IMR-90 (cell line): Measurements from ENCODE around the gene HLA-DMB. TPM values are rescaled to one million over a fixed set of nuclear protein-coding genes. Genes with fewer than 3 reads are reported as not detected.

Experiments used
- ATAC-seq: fragments of 200-7000 bp; cut with Tn5 transposase; 2 replicates; pipeline ENCODE4 v1.9.1; 2020; ENCODE audit warnings: low read depth, mild to moderate bottlenecking, moderate library complexity
- BruUV-seq: library from RNA; stranded (reverse); fragments of 400-500 nt; replicated peaks from 2 replicates; lab custom pipeline; 2021; lab: Mats Ljungman, UMichigan
- CTCF ChIA-PET: fragments of 300-600 bp; formaldehyde crosslinking; extraction: SDS; loops from one replicate; lab custom pipeline; 2021; ENCODE audit warnings: antibody characterized with exemption; lab: Yijun Ruan, JAX
- POLR2A ChIA-PET: fragments of 300-600 bp; sonication (Branson Sonifier 250); formaldehyde crosslinking; loops from one replicate; lab custom pipeline; 2022; ENCODE audit warnings: antibody characterized with exemption; ENCODE audit not compliant: unreplicated experiment; lab: Charles Lee
- DNase-seq: peaks from one replicate; pipeline ENCODE4 v3.0.0; 2013
- H2AFZ ChIP-seq: replicated peaks from 2 replicates; pipeline ENCODE3; 2013; ENCODE audit warnings: low read length, mild to moderate bottlenecking; ENCODE audit not compliant: poor library complexity
- H2AK5ac ChIP-seq: 2 replicates; pipeline ENCODE4 v1.6.1; 2013; ENCODE audit warnings: low read depth, low read length, inconsistent platforms
- H2AK9ac ChIP-seq: replicated peaks from 2 replicates; pipeline ENCODE3; 2013; ENCODE audit warnings: mild to moderate bottlenecking, low read depth, low read length, moderate library complexity; ENCODE audit not compliant: poor library complexity
- H2BK120ac ChIP-seq: 2 replicates; pipeline ENCODE4 v1.6.1; 2013; ENCODE audit warnings: low read depth, low read length, inconsistent platforms
- H2BK15ac ChIP-seq: 3 replicates; pipeline ENCODE4 v1.6.1; 2013; ENCODE audit warnings: low read depth, low read length, inconsistent platforms
- H2BK20ac ChIP-seq: 2 replicates; pipeline ENCODE4 v1.6.1; 2013; ENCODE audit warnings: low read depth, mild to moderate bottlenecking, inconsistent platforms, low read length, moderate library complexity
- H2BK5ac ChIP-seq: 2 replicates; pipeline ENCODE4 v1.6.1; 2013; ENCODE audit warnings: mild to moderate bottlenecking, low read depth, low read length, inconsistent platforms; ENCODE audit not compliant: poor library complexity, severe bottlenecking
- H3K14ac ChIP-seq: replicated peaks from 2 replicates; pipeline ENCODE4 v1.6.1; 2013; ENCODE audit warnings: low read depth, low read length, inconsistent platforms
- H3K18ac ChIP-seq: 2 replicates; pipeline ENCODE4 v1.6.1; 2013; ENCODE audit warnings: low read depth, low read length, control low read depth
- H3K23ac ChIP-seq: 2 replicates; pipeline ENCODE4 v1.6.1; 2013; ENCODE audit warnings: low read depth, low read length, inconsistent platforms
- H3K27ac ChIP-seq: 2 replicates; pipeline ENCODE4 v1.5.1; 2013; ENCODE audit warnings: mild to moderate bottlenecking, control low read depth, low read length; ENCODE audit not compliant: insufficient read depth
- H3K27me3 ChIP-seq: 2 replicates; pipeline ENCODE4 v1.6.1; 2013; ENCODE audit warnings: low read length; ENCODE audit not compliant: control insufficient read depth, insufficient read depth
- H3K36me3 ChIP-seq: 2 replicates; pipeline ENCODE4 v1.6.1; 2013; ENCODE audit warnings: low read length, mixed read lengths; ENCODE audit not compliant: control insufficient read depth, insufficient read depth
- H3K4ac ChIP-seq: 2 replicates; pipeline ENCODE4 v1.6.1; 2013; ENCODE audit warnings: low read depth, low read length, inconsistent platforms
- H3K4me1 ChIP-seq: 2 replicates; pipeline ENCODE4 v1.6.1; 2013; ENCODE audit warnings: low read length, mixed read lengths; ENCODE audit not compliant: control insufficient read depth, insufficient read depth
- H3K4me2 ChIP-seq: 2 replicates; pipeline ENCODE4 v1.6.1; 2013; ENCODE audit warnings: low read depth, mild to moderate bottlenecking, control low read depth, low read length, moderate library complexity
- H3K4me3 ChIP-seq: 2 replicates; pipeline ENCODE4 v1.5.1; 2013; ENCODE audit warnings: low read depth, mild to moderate bottlenecking, control low read depth, low read length, moderate library complexity; ENCODE audit not compliant: insufficient read depth
- H3K56ac ChIP-seq: 2 replicates; pipeline ENCODE4 v1.6.1; 2013; ENCODE audit warnings: low read length, inconsistent platforms; ENCODE audit not compliant: insufficient read depth; ENCODE audit errors: extremely low read depth
- H3K79me1 ChIP-seq, 2 experiments: 2 replicates each; pipeline ENCODE4 v1.6.1; 2013; ENCODE audit warnings: low read length in 2 of 2, inconsistent platforms in 1 of 2, low read depth in 1 of 2
- H3K9ac ChIP-seq: 2 replicates; pipeline ENCODE4 v1.6.1; 2013; ENCODE audit warnings: low read depth, low read length, control low read depth
- H3K9me1 ChIP-seq: 2 replicates; pipeline ENCODE4 v1.6.1; 2013; ENCODE audit warnings: low read length, inconsistent platforms; ENCODE audit not compliant: insufficient read depth
- H3K9me3 ChIP-seq: 2 replicates; pipeline ENCODE4 v1.6.1; 2013; ENCODE audit warnings: low read length; ENCODE audit not compliant: control insufficient read depth, insufficient read depth
- H4K20me1 ChIP-seq: 2 replicates; pipeline ENCODE4 v1.6.1; 2013; ENCODE audit warnings: low read length, inconsistent platforms; ENCODE audit not compliant: insufficient read depth
- H4K5ac ChIP-seq: 2 replicates; pipeline ENCODE4 v1.6.1; 2013; ENCODE audit warnings: mild to moderate bottlenecking, low read depth, low read length, control low read depth
- H4K8ac ChIP-seq, 2 experiments: 2 replicates each; pipeline ENCODE4 v1.6.1; 2013; ENCODE audit warnings: low read depth in 2 of 2, low read length in 2 of 2, control low read depth in 1 of 2, inconsistent platforms in 1 of 2
- H4K91ac ChIP-seq: 2 replicates; pipeline ENCODE4 v1.6.1; 2013; ENCODE audit warnings: low read depth, low read length, inconsistent platforms; ENCODE audit not compliant: insufficient read depth
- BHLHE40 ChIP-seq: fragments of 150-350 bp; IDR thresholded peaks from 2 replicates; pipeline ENCODE4 v1.6.1; 2016; ENCODE audit warnings: mild to moderate bottlenecking, low read depth, low read length
- CEBPB ChIP-seq: IDR thresholded peaks from 2 replicates; pipeline ENCODE4 v1.6.1; 2012; ENCODE audit warnings: low read depth, low read length, improper control_type of control experiment
- CTCF ChIP-seq: conservative IDR thresholded peaks from 2 replicates; pipeline ENCODE4 v1.5.1; 2012; ENCODE audit warnings: mild to moderate bottlenecking, low read depth, low read length, improper control_type of control experiment
- FOS ChIP-seq: fragments of 150-350 bp; IDR thresholded peaks from 2 replicates; pipeline ENCODE4 v1.6.1; 2016; ENCODE audit warnings: low read depth, low read length
- MAFK ChIP-seq: IDR thresholded peaks from 2 replicates; pipeline ENCODE4 v1.6.1; 2012; ENCODE audit warnings: low read depth, low read length, improper control_type of control experiment
- MAZ ChIP-seq: IDR thresholded peaks from 2 replicates; pipeline ENCODE4 v1.6.1; 2012; ENCODE audit warnings: low read depth, mild to moderate bottlenecking, low read length, improper control_type of control experiment, moderate library complexity, borderline replicate concordance
- MXI1 ChIP-seq: IDR thresholded peaks from 2 replicates; pipeline ENCODE4 v1.6.1; 2012; ENCODE audit warnings: low read depth, mild to moderate bottlenecking, low read length, moderate library complexity, borderline replicate concordance
- NFE2L2 ChIP-seq: fragments of 150-350 bp; IDR thresholded peaks from 2 replicates; pipeline ENCODE4 v1.6.1; 2016; ENCODE audit warnings: low read depth, mild to moderate bottlenecking, low read length
- POLR2A ChIP-seq: IDR thresholded peaks from 2 replicates; pipeline ENCODE4 v1.6.1; 2012; ENCODE audit warnings: mild to moderate bottlenecking, low read depth, low read length
- RAD21 ChIP-seq: IDR thresholded peaks from 2 replicates; pipeline ENCODE4 v1.6.1; 2012; ENCODE audit warnings: low read length, improper control_type of control experiment
- SMC3 ChIP-seq: fragments of 150-350 bp; IDR thresholded peaks from 2 replicates; pipeline ENCODE4 v1.6.1; 2016; ENCODE audit warnings: low read depth, mild to moderate bottlenecking, antibody characterized with exemption, low read length, moderate library complexity
- USF2 ChIP-seq: fragments of 150-350 bp; IDR thresholded peaks from 2 replicates; pipeline ENCODE4 v1.6.1; 2017; ENCODE audit warnings: mild to moderate bottlenecking, antibody characterized with exemption, low read length, low read depth
- WGBS, 2 experiments: methylation state at CpG; one replicate each; pipeline versions ENCODE4 v1.1.5 to v1.1.7; 2013; ENCODE audit warnings: missing lambda C conversion rate in 2 of 2; ENCODE audit not compliant: insufficient read length in 1 of 2; ENCODE audit errors: extremely low coverage in 2 of 2; 5-methylcytosine and 5-hydroxymethylcytosine counted together
- dilution Hi-C: fragments of 300-500 bp; cut with HindIII; formaldehyde crosslinking; loops from one replicate; pipeline ENCODE4 v1.14.3; 2018; ENCODE audit warnings: low sequenced_read_pairs; ENCODE audit not compliant: unreplicated experiment
- in situ Hi-C: fragments of 300-500 bp; cut with MboI; formaldehyde crosslinking; loops from 3 replicates; pipeline ENCODE4 v1.14.3; 2019; ENCODE audit warnings: low sequenced_read_pairs, inconsistent platforms, mixed read lengths
- intact Hi-C: fragments of 100-400 bp; cut with micrococcal nuclease; formaldehyde crosslinking; loops from 2 replicates; pipeline ENCODE4 v1.10.0; 2022
- polyA plus RNA-seq, 3 experiments: library from polyadenylated mRNA; depleted of rRNA; stranded (reverse); fragments of >200 nt; gene quantifications; 2 replicates each; pipeline ENCODE4 v1.2.3, GENCODE V29; 2012; ENCODE audit warnings: low replicate concordance in 1 of 3
- total RNA-seq: library from RNA; depleted of rRNA; stranded (reverse); fragments of >200 nt; gene quantifications from 2 replicates; pipeline ENCODE4 v1.2.3, GENCODE V29; 2012

HLA-DMB gene
- total and polyA plus RNA-seq, 2 of the 4 experiments (the other 2 are of a cell fraction) = 0.18 to 0.19 TPM

DNA sequence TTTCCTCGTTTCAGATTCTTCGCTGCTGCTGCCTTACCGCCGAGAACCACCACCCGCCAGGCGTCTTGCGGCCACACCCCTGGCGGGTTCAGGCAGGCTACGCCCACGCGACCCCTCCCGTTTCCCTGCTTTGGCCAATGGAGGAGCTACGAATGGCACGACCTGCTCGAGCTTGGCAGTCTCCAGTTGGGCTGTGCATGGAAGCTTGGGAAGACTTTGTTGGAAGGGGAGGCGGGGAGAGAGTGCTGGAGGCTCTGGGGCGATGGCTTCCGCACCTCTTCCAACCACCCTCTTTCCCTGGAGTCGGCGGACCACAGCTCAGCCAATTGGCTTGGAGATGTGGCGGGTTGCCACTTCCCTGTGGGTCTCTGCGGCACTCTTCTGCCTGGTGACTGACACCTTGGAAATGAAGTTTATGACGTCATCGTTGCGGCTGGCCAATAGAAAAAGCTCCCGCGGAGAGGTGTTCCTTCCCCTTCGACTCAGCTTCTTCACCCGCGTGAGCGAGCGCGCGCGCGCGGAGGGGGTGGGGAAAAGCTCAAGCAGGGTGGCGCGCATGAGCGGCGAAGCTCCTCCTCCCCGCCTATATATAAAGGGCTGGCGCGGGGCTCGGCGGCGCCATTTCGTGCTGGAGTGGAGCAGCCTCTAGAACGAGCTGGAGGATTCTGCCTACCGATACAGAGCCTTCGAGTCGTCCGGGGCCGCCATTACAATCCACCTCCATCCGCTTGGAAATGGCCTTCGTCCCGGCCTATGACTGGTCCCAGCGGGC lies 30.9 kb upstream of the HLA-DMB start:
- dilution Hi-C loops = no loop called here
- Histone ChIP-seq H3K4me3 (peak overlapping the region; percentile 92), H3K14ac (peak overlapping the region; percentile 100), H2BK5ac (peak overlapping the region; percentile 98), H3K27ac (peak overlapping the region; percentile 100), H3K4ac (peak overlapping the region; percentile 100), H2AK9ac (peak overlapping the region; percentile 100), H3K9me1 (peaks cover 4% of the 10 kb centered on the region), H4K8ac (peak overlapping the region; percentile 99 to 100), H3K79me1 (peaks cover 16 to 49% of the 10 kb centered on the region in 2 experiments), H3K23ac (peak overlapping the region; percentile 100; the same call in 1 of the 2 replicates), H2BK15ac (no peak overlapping the region; the same call in 2 of the 3 replicates), H2AK5ac (peak overlapping the region; percentile 99), H3K18ac (no peak overlapping the region), H3K36me3 (peaks cover 33% of the 10 kb centered on the region), H3K4me2 (peak overlapping the region; percentile 76), H3K9me3 (no peaks in the 10 kb centered on the region), H3K4me1 (peaks cover 7% of the 10 kb centered on the region), H4K20me1 (peaks cover 52% of the 10 kb centered on the region), H2BK20ac (no peak overlapping the region), H3K56ac (peak overlapping the region; percentile 100), H2AFZ (peak overlapping the region; percentile 77), H4K5ac (no peak overlapping the region; the same call in 1 of the 2 replicates), H3K27me3 (no peaks in the 10 kb centered on the region), H3K9ac (peak overlapping the region; percentile 99), H2BK120ac (peak overlapping the region; percentile 92; the same call in 1 of the 2 replicates), H4K91ac (peak overlapping the region; percentile 100)
- DNase-seq = peak; percentile 100
- ATAC-seq = peak; percentile 31
- in situ Hi-C loops = loop anchor here (5.0 to 25.0 kb wide), 2 partner anchors 79 to 784 kb away; partner anchors contain the start of genes AGER, AGPAT1, GPSM3 and PBX2
- WGBS, 2 experiments = 0% methylated on average over 7 of the region's 58 CpGs; no CpG with 5 or more reads in 1 of the 2 experiments
- intact Hi-C loops = loop anchor here (2.0 to 5.0 kb wide), 5 partner anchors 39 to 784 kb away; partner anchors contain the start of genes PSMB8, RXRB and SLC39A7
- CTCF ChIA-PET = interaction anchor here (0.7 to 2.8 kb wide), 7 partner anchors 9 to 134 kb away, joined by 3 to 18 read pairs (median 4); partner anchors contain the start of genes HLA-DMA and TAP2
- POLR2A ChIA-PET = interaction anchor here (0.5 to 2.3 kb wide), 20 partner anchors 8 to 790 kb away, joined by 3 to 27 read pairs (median 5); partner anchors contain the start of genes HLA-DMA, TAP1 and TAP2
- no TSS peak for BruUV-seq
- TF ChIP-seq BHLHE40 (peak; percentile 83), RAD21 (0 out of 2 replicates have a peak, but pooled peaks have one; percentile 22), MAZ (peak; percentile 67; the same call in 1 of the 2 replicates), FOS (peak; percentile 70), CEBPB (no peak), POLR2A (peak; percentile 100), USF2 (no peak; the same call in 1 of the 2 replicates), SMC3 (peak; percentile 14; the same call in 1 of the 2 replicates), CTCF (no peak), MXI1 (peak; percentile 78; the same call in 1 of the 2 replicates), NFE2L2 (peak; percentile 21), MAFK (no peak)
